Measurements from ENCODE around the gene PIGT.

PIGT gene

GRCh38 chr20:45402946-45403345 lies 13.0 kb upstream of the PIGT start:
- DNase-seq = no peak

GRCh38 chr20:45404438-45404837 lies 11.5 kb upstream of the PIGT start:
- DNase-seq = no peak

DNA sequence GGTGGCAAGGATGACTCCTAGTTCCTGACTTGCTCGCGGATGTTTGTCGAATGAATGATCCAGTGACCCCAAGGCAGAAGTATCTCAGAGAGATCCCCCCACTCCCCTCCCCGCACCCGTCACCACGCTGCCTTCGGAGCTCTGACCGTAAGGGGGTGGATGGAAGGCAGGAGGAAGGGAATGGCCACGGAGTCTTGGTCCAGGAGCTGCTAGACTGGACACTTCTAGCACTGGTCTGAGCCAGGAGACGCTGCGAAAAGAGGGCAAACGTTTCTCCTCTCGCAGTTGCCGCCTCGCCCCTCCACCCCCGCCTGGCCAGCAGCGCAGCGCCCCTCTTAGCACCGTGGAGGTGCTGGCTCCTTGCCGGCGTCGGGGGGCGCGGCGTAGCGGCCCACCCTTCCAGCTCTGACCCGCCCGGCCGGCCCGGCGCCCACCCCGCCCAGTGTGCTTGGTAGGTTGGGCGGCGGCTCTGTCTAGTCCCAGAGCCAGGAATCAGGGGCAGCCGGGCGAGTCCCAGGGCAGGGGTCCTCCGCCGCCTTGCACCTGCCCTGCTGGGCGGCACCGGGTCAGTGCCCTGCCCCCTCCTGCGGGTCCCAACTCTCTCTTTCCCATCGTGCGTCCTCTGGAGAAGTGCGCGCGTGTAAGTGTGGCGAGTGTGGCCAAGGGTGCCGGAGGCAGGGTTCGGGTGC lies 10.2 kb upstream of the PIGT start:
- no peak for DNase-seq

GRCh38 chr20:45406260-45407066 lies 9.5 kb upstream of the PIGT start:
- DNase-seq = no peak

DNA sequence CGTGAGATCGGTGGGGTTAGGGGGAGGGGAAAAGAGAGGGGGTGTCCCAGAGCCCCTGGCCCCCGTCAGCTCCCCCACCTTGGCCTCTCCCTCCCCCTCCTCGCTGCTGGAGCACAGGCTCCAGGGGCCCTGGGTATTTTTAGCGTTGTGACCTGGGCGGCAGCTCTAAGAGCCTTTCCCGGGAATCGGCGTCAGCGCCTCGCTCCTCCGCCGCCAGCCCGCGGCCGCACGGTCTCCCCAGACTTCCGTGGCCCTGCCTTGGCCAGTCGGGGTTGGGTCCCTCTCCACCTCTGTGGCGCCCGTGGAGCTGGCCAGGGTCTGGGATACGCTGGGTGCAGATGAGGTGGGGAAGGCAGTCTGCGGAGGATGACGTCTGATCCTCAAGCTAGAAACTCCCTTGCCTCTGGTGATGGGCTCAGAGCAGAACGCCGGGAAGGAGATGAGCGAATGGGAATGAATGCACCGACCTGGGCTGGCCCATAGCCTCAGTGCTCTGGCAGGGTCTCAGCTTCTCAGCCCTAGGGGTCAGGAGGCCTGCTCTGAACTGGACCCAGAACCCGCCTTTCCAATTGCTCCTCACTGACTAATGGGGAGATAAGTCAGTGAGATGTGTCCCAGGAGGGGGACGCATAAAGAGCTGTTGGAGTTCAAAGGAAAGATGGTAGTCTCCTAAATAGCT lies 8.7 kb upstream of the PIGT start:
- DNase-seq = no peak

GRCh38 chr20:45407783-45408645 lies 7.9 kb upstream of the PIGT start, which contains the start of gene DBNDD2:
DBNDD2 (plus strand) TSS chr20:45408289; CDS start chr20:45408468, 179 bp downstream.
- no peak for DNase-seq

GRCh38 chr20:45408646-45409213 lies 7.2 kb upstream of the PIGT start:
- no peak for DNase-seq

DNA sequence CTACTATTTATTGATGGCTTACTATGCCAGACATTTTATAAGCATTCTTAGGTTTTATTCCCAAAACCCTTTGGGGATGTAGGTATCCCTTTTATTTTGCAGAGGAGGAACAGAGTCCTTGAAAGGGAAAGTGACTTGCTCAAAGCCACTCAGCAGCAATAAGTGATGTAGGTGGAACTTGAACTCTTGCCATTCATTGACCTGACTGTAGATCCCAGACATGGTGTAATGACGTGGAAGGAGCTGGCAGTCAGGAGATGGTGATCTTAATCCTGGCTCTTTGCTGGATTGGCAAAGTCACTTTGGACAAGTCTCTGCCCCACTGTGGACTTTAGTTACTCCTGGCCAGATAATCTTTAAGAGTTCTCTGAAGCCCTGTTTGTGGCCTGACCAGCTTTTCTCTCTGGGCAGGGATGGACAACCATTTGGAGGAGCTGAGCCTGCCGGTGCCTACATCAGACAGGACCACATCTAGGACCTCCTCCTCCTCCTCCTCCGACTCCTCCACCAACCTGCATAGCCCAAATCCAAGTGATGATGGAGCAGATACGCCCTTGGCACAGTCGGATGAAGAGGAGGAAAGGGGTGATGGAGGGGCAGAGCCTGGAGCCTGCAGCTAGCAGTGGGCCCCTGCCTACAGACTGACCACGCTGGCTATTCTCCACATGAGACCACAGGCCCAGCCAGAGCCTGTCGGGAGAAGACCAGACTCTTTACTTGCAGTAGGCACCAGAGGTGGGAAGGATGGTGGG lies 6.2 kb upstream of the PIGT start:
- no peak for DNase-seq

DNA sequence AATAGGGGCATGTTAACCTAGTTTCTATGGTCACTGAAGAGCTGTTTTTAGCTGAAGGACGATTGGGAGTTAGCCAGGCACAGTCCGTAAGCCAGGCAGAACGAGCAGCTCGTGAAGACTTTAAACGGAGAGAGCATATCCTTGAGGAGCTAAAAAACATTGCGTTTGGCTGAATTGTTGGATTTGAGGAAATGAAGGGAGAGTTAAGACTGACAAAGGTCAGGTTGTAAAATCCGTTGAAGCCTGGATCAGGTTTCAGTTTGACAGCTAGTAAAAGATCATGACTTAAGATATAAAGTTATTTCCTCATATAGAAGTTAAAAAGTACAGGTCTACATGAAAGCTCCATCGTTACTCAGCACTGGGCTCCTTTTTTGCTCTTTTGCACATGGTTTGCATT lies 5.1 kb upstream of the PIGT start:
- DNase-seq = no peak

DNA sequence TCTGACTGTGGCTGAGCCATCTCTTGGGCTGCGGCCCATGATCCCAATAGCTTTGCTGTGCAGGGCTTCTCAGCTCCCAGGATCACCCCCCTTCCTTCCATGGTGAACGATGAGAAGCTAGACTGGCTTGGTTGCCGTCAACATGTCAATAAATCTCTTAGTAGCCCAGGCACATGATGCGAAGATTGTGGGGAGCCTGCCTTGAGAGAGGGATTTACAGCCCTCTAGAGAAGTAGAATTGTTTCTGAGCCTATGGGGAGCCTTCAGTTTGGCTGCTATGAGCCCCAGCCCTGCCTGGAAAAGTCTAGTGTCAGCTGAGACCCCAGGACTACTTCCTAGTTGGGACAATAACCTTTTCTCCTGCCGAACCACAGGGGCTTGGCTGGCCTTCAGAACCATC lies 3.3 kb upstream of the PIGT start:
- DNase-seq = no peak

GRCh38 chr20:45413479-45413878 lies 2.5 kb upstream of the PIGT start:
- no peak for DNase-seq

DNA sequence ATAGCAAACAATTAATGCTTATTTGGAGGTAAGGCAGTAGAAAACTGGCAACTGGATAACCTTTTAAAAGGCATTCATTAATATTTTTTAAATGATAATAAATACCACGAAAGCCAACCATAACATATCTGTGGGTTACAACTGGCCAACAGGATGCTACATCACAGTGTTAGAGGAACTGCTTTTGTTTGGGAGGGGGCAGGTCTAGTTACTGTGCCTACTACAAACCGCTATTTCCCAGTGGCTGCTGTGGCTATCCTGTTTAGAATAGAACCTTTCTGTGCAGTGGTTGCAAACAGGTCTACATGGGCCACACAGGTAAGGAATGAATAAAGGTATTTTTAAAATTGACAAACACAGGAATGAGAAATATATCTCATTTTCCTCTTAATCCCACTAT lies 976 bp downstream of the PIGT start:
- no peak for DNase-seq

DNA sequence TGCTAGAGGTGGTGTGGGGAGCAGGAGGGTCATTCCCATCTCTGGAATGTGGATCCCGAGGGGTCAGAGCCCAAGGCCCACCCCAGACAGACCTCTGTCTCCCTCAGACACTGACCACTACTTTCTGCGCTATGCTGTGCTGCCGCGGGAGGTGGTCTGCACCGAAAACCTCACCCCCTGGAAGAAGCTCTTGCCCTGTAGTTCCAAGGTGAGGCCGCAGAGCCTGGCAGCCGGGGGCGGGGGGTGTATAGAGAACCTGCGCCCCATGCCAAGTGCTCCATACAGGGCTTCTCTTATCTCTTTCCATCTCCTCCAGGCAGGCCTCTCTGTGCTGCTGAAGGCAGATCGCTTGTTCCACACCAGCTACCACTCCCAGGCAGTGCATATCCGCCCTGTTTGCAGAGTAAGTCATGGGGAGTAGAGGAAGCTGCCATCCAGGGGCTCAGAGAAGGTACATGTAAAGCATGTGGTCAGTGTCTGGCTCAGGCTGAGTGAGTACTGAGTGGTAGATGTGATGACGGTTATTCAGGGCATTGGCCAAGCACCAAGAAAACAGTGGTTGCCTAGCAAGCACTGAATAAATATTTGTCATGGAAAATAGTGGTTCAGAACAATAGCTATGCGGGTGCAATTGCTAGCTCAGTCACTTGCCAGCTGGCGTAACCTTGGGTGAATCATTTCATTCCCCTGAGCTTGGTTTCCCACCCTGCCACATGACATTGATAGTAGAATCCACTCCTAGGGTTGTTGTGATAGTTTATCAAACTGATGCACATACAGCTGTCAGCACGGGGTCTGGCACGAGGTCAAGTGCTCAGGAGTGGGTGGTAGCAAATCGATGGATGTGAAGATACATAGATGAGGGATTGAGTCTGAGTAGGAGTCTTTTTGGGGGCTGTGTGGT lies 3.5 kb downstream of the PIGT start:
- no peak for DNase-seq

- no peak for DNase-seq
Observed at GRCh38 chr20:45420125-45420524, 4.2 kb downstream of the PIGT start.

DNA sequence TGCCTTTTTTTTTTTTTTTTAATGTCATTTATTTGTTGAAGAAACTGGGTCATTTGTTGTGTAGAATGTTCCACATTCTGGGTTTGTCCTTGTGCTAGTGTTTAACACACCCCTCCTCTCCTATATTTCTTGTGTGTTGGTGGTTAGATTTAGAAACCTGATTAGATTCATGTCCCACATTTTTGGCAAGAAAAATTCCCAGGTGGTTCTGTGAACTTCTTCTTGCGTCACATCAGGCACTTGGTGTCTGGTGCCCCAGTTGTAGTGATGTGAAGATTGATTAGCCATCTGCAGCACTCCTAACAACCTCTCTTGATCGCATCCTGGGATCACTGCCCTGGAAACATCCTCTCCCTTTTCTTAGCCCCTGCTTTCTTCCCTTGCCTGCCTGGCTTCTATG lies 7.8 kb downstream of the PIGT start:
- DNase-seq = no peak

DNA sequence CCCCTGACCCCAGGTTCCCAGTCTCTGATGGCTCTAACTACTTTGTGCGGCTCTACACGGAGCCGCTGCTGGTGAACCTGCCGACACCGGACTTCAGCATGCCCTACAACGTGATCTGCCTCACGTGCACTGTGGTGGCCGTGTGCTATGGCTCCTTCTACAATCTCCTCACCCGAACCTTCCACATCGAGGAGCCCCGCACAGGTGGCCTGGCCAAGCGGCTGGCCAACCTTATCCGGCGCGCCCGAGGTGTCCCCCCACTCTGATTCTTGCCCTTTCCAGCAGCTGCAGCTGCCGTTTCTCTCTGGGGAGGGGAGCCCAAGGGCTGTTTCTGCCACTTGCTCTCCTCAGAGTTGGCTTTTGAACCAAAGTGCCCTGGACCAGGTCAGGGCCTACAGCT lies 9.6 kb downstream of the PIGT start:
- DNase-seq = no peak

GRCh38 chr20:45426320-45427016 lies 10.5 kb downstream of the PIGT start:
- DNase-seq = no peak

- no peak for DNase-seq
Observed at GRCh38 chr20:45427236-45428149, 11.6 kb downstream of the PIGT start.

- no peak for DNase-seq
Observed at GRCh38 chr20:45429618-45430017, 13.7 kb downstream of the PIGT start.

Data from NCI-H1048 (cell line).